Dedifferentiated amniotic fluid mesenchymal stem cell (primary cell): ENCODE measurements around the gene TOR2A.
"Not testable (repeated sequence)": the region's sequence is repeated elsewhere in the genome, so short reads cannot be mapped to it uniquely, and the experiment has no call there.

Source experiments
- DNase-seq: peaks from one replicate; pipeline ENCODE4 v3.0.0-alpha.2; 2016; ENCODE audit errors: extremely low spot score

Gene TOR2A

DNA sequence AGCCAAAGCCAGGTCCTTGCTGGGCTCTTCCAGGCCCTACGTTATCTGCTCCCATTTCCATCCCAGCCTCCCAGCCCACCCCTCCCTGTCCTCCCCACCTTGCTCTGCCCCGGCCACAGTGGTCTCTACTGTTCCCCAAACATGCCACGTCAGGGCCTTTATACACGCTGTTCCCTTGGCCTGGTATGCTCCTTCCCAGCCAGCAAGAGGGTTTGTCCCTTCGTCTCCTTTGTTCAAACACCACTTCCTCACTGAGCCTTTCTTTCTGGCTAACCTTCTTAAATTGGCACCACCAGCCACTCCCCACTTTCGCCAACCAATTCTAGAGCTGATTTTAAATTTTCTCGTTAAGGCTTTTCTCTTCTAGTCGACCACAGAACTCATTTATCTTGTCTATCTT lies 33.6 kb upstream of the TOR2A start:
- no peak for DNase-seq

DNA sequence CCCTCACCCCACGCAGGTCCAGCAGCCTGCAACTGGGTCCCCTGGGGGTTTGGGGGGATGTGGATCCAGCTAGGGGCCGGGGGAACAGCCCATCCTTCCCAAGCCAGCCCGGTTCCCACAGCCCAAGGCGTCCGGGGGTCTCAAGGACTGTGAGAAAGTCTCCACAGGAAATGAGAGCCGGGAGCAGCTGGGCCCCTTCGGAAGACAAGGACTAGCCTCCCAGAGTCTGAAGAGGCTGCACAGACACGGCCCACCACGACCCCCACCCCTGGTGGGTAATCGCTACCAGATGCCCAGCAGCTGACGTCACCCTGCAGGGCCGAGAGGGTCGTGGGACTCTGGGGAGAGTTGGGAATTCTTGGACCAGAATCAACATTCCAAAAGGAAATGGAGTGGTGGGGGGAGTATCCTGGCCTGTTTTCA lies 32.8 kb upstream of the TOR2A start:
- no peak for DNase-seq

DNA sequence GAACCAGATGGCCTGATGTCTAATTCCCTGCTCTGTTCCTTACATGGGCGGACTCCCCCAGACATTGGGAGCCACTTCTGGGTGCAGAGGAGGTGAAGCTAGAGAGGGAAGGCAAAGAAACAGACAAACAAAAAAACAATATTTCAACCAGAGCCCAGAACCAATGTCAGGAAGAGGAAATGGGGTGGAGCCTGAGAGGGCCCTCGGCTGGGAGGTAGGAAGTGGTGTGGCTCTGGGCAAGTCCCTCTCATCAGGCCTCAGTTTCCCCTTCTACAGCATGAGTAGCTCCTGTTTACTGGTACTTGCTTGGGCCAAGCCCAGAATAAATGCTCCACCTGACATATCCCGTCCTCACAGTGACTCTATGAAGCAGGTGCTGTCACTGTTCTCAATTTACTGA lies 32.3 kb upstream of the TOR2A start:
- no peak for DNase-seq

DNA sequence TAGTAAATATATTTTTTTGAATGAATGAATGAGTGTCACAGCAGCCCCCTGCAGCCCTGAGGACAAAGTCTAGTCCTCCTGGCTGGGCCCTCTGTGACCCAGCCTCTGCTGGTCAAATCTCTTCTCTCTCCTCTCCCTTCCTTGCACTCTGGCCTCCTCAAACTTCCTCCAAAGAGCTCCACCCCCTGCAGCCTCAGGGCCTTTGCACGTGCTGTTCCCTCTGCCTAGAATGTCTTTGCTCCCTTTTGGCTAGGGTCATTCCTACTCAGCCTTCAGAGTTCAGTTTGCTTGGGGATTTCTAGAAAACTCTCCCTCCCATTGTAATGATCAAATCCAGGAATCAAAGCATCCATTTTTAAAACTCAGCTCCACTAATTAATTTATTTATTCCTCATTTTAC lies 30.3 kb upstream of the TOR2A start:
- DNase-seq = no peak

DNA sequence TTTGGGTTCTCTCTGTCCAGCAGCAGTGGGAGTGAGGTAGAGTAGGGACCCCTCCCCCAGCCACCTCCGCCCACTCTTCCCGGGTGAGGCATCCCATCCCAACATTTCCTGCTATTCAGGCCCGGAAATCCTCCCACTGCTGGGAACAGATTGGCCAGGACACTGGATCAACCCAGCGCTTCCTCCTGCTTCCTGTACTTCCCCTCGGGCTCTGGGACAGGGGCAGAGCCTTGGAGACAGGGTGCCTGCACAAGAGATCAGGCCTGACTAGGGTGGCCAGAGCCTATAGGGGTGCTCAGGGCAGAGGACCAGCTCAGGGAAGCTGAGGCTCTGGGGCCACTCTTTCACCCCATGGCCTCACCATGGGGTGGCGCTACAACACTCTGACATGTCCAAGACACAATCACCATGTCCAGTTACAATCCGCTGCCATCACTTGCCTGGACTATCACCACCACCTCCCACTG lies 28.9 kb upstream of the TOR2A start:
- no peak for DNase-seq

DNA sequence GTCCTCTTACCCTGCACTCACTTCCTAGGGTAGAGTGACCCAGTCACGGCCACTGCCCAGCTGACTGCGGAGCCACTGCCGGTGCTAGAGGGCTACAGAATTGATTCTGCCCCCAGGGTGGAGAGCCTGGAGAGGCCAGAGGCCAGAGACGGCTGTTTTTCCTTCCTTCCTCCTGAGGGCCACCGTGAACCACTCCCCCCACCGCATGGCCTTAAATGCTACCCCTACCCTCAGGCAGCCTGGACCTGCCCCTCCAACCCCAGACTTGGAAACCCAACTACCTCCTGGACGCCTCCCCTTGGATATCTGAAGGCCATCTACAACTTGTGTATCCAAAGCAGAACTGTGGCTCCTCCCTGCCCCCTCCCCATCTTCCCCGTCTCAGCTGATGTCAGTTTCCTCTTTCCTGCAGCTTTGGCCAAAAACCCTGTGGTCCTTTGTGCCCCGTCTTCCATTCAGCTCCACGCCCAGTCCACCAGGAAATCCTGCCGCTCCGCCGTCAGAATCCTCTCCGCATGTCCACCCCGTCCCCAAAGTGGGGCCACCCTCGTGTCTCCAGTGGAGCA lies 27.1 kb upstream of the TOR2A start:
- no peak for DNase-seq

DNA sequence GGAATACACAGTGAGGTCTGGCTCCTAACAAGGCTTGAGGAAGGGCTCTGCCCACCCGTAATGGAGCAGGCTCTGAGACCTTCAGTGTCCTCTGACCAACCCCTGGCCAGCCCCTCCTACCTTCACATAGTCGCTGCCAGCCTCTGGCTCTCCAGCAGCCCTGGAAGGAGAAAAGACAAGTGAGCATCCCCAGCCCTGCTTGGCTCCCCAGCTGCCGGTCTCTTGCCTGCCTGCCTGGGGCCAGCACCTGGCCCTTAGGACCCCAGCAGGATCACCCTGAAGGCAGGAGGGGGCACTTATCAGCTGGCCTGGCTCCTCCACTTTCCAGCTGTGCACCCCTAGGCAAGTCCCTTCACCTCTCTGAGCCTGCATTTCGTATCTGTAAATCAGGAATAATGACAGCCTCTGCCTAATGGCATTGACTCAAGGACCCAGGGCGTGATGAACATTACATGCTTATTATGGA lies 26.4 kb upstream of the TOR2A start:
- no peak for DNase-seq

DNA sequence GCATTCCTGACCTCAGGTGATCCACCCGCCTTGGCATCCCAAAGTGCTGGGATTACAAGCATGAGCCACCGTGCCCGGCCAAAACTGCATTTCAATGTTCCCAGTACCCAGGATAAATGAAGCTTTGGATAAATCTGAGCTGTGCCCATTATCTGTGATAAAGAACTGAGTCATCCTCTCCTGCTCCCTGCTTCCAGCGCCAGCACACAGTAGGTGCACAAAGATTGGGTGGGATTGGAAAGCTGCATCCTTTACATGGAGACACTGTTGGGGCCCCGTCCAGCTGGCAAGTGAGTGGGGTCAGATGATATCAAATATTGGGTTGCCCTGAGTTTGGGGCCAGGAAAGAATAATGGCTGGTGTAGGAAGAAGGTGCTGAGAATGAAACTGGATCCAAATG lies 26.0 kb upstream of the TOR2A start:
- no peak for DNase-seq

DNA sequence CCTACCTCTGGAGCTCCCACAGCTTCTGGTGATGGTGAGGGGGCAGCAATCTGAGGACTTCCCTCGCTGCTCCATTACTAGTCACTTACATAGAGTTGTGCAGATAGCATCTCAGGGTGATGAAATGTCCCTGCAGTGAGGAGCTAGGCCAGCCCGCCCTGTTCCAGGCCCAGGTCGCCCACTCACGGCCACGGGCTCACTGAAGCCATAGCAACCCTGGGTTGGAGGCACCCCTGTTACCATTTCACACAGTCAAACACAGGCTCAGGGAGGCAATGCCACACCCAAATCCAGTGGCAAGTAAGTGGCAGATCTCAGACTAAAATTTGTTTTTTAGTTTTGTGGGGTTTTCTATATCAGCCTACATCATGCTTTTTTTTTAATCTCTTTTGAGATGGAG lies 23.7 kb upstream of the TOR2A start:
- DNase-seq = no peak

DNA sequence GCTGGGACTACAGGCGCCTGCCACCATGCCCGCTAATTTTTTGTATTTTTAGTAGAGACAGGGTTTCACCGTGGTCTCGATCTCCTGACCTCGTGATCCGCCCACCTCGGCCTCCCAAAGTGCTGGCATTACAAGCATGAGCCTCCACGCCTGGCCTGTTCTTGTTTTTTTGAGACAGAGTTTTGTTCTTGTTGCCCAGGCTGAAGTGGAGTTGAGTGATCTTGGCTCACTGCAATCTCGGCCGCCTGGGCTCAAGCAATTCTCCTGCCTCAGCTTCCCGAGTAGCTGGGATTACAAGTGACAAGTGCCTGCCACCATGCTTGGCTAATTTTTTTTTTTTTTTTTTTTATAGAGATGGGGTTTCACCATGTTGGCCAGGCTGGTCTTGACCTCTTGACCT lies 21.7 kb upstream of the TOR2A start:
- not testable (repeated sequence) for DNase-seq

DNA sequence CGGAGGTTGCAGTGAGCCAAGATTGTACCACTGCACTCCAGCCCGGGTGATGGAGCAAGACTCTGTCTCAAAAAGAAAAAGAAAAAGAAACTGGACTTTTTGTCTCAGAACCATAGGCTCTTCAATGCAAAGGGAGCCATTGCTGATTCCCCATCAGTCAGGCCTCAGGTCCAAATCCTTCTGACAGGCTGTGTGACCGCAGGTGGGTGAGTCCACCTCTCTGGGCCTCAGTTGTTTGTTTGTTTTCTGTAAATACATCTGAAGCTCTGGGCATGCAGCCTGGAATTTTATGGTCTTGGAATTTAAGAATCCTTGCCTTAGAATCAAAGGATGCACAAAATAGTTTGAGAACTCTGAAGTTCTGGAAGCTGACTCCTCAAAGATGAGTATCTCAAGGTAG lies 21.1 kb upstream of the TOR2A start:
- DNase-seq = no peak

DNA sequence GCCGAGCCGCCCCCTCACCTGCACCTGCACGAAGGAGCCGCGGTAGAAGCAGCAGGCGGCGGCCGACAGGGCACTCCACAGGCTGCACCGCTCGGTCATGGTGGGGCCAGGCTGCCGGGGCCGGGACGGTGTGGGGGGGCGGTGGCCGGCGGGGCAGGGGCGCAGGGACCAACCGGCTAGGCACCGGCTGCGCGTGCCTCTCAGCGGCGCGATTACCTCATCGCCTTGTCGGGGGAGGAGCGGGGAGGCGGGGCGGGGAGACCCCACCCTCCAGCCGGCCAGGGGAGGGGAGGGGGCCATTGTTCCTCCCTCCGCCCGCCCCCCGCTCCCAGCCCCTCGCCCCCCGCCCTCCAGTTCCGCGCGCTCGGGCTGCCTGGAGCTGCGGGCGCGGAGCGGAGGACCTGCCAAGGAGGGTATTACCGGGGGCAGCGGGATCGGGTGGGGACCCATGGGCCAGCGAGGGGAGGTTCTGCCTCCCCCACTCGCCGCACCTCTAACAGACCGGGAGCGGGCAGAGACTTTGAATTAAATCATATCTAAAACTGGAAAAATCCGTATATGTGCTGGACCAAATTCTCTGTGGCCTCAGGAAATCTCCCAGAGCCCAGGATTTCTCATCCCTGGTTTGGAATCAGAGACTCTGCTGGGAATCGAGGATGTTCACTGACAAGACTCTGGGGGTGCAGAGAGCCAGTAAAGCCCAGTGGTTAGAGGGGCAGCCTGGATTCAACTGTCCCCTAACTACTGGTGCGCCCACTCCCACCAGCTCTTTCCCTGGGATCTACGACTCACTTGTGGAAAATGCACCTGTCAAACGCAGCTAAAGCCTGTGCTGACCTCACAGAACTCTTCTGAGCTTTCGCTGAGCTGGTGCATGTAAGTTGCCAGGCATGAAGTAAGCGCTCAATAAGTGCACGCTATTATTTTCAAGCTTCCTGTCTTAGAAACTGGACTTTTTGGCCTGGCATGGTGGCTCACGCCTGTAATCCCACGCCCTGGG lies 20.3 kb upstream of the TOR2A start:
- DNase-seq = no peak

DNA sequence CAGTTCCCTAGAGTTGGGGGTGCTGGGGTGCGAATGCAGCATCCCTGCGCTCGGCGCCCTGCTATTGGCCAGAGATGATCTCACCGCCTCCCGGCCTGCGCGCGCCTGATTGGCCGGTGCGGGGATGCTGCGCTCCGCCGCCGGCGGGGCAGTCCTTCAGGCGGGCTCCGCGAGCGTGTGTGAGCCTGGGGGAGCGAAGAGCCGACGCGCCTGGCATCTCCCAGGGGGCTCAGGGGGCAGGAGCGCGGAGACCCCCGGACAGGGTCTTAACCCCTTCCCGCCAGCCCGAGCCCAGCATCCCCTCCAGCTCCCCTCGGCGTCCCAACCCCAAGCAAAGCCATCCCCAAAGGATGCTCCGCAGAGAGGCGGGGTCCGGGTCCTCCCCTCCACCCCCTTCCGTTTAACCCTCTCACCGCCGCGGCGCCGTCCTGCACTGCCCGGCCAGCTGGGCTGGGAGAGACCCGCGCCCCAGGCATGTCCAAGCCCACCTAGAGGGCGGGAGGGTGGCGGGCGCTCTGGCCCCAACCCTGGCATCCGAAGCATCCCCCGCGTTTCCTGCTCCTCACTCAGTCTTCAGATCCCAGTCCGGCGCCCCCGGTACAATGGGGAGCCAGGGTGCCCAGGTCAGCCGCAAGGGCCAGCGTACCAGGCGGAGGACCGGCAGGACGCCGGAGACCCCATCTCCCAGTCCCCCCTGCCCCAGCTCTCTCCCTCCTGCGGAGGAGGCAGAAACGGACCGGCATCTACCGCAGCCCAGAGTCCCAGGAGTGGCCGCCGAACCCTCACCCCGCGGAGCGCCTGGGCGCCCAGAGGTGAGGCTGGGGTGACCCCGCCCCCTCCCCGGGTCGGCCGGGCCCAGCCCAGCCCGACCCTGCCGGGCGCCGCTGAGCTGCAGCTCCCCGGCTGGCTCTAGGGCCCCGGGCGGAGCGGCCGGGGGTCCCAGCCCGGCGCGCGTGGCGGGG lies 19.3 kb upstream of the TOR2A start:
- no peak for DNase-seq

DNA sequence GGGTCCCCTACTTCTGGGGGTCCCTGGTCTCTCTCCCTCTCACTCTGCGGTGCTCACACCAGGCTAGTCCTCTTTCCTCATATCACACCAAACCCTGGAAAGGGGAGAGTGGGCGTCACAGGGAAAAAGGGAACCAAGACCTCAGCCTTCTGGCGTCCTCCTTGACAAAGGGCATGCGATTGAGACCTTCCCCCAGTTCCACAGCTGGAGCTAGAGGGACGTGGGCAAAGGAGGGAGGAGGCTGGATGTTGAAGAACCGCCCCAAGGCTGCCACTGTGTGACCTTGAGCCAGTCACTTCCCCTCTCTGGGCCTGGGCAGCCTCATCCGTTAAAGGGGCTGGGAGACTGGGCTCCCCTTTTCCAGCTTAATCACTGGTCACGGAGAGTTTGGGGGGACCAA lies 18.5 kb upstream of the TOR2A start:
- DNase-seq = no peak

DNA sequence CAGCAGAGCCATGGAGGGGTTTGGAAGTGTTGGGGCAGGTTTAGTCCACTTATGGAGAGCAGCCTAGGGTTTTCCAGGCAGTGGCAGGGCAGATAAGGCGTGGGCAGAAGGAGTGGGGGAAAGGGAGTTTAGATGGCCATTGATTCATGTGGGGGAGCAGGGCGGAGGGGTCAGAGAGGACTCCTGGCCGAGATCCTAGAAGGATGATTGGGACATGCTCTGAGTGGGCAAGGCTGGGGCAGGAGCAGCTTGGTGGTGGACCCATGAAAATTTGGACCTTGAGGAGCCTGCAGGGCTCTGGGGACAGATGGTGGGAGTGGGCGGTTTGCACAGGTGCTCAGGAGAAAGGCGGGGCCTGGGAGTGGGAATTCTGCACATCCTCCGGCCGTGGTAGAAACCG lies 18.1 kb upstream of the TOR2A start:
- no peak for DNase-seq

DNA sequence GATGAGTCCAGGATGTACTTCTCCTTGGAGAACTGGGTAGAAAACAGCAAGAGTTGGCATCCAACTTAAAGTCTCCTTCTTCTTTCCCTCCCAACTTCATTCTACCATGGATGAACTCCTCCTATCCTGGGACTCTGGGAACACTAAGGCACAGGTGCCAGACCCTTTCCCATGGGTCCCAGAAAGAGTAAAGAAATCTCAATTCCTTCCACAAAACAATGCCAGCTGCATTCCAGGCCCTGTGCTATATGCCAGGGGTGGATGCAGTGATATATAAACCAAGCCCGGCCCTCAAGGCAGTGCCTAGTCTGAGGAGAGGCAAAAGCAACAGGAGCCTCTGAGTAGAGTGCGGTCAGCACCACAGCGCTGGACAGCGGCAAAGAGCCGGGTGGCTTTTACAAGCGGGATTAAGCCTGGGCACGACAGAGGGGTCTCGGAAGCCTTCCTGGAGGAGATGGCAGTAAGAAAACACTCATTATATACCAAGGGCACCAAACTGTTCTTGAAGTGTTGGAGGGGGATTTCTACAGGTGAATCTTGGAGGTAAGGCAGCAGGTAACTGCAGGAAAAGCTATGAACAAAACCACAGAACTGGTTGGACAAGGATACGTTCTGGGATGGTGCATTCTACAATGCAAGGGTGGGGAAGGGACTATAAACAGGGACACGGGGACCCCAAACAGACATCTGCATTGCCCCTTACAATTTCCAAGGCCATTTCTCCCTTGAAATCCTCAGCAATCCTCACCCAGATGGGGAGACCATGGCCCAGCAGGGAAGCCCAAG lies 16.4 kb upstream of the TOR2A start:
- DNase-seq = no peak

DNA sequence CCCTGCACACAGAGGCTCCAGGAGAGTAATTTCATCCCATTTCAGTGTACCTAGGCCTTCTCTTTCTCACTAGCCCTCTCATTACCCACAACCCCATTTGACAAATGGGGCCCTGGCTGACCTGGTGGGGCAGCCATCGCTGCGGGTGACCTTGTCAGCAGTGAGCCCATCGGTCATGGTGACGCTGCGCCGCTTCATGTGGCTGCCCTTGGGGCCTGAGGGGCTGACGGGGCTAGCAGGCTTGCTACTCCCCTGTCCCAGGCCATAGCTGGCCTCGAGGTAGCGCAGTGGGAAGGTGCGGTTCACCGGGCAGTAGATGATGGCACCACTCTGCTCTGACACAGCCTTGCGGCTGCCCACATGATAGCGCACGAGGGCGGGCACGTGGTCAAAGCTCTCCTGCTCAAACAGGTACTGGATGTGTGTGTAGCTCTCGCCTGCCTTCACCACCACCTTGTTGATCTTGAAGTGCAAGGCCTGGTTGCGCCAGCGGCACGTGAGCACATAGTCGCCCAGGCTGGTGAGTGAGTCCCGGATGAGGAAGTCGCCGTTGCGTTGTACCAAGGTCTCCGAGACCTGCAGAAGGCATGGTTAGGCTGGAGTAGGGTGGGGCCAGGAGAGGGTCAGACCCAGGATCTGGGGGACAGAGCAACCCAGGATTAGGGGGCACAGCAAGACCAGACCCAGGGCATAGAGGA lies 14.1 kb upstream of the TOR2A start:
- DNase-seq = no peak

DNA sequence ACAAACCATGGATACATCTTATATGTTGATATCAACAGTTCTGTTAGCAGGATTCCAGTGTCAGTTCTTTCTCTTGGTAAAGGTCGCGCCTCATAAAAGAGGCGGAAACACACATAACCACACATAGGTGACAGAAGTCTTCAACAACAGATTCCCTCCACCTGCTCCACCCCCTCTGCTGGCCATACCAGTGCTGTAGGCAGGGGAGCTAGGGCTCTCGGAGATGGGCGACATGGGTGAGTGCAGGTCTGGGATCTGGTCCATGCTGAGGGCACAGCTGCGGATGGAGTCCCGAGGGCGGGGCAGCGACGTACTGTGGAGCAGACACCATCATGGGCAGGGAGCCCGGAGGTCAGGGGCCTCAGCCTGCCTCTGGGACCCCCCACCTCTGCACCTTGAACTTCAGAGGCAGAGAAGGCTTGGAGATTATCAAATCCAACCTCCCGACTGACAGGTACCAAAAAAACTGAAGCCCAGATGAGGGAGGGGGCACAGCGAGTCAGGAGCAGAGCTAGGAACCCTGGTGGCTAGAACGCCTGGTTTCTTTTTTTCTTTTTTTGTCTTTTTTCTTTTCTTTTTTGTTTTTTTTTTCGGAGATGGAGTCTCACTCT lies 12.0 kb upstream of the TOR2A start:
- DNase-seq = no peak

DNA sequence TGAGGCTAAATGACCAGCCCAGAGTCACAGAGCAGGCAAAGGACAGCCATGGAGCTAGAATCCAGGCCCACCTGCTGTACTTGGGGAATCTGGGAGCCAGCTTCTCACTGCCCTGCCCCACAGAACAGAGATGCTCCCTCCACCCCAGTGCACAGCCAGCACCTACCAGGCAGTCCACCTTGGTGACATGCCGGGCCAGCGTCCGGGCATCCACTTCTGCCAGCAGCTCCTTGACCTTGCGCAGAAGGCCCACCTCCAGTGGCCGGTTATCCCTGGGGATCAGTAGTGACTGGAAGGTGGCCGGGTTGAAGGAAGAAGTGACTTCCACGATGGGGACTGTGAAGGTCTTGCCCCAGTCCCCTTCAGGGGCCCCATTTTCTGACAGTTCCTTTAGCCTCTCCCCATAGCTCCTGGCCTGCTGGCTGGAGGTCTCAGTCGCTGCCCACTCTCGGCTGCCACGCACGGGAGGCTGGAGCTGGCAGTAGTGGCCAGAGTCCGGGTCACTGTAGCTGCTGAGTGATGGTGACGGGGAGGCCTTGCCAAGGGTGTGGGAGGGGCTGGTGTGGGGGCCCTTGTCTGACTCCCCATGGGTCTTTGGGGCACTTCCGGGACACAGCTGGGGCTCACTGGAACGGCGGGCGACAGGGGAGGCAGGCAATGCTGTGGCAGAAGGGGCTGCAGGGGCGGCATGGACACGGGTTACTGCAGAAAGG lies 9.5 kb upstream of the TOR2A start:
- DNase-seq = no peak
